Measurements from ENCODE around the gene PLD4.
A peak's percentile ranks its signal among the peaks of the same experiment; 100 is the strongest.

Gene PLD4

DNA sequence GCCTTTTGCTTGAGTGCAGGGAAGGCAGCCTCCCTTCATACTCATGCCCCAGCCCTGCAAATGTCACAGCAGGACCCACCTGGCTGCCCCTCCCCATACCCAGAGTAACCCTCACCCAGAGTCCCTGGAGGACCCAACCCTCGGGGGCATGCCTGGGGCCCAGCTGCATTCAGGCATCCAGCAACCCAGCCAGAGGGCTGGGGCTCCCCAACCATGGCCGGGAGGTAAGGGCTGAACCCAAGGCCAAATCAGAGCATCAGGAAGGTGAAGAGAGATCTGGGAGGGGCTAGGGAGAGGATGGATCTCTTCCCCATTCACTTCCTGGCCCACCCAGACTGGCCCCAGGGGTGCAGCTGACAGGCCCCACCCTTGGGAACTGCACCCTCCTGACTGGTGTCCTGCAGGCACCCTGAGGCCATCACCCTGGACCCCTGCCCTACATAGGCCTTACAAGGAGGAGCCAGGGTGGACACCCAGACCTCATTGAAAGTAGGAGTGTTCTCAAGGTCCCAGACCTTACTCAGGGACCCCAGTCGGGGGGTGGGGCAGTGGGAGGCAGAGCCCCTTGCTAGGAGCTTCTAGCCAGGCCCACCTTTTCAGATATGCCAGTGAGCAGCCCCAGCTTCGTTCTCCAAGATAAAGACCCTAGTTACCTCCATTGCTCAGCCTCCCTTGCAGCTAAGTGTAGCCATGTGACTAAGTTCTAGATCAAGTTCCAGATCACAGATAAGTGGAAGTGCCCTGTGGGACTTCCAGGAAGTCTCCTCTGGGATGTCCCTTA lies 849 bp upstream of the PLD4 start:
- TF ChIP-seq, protein P1, sequence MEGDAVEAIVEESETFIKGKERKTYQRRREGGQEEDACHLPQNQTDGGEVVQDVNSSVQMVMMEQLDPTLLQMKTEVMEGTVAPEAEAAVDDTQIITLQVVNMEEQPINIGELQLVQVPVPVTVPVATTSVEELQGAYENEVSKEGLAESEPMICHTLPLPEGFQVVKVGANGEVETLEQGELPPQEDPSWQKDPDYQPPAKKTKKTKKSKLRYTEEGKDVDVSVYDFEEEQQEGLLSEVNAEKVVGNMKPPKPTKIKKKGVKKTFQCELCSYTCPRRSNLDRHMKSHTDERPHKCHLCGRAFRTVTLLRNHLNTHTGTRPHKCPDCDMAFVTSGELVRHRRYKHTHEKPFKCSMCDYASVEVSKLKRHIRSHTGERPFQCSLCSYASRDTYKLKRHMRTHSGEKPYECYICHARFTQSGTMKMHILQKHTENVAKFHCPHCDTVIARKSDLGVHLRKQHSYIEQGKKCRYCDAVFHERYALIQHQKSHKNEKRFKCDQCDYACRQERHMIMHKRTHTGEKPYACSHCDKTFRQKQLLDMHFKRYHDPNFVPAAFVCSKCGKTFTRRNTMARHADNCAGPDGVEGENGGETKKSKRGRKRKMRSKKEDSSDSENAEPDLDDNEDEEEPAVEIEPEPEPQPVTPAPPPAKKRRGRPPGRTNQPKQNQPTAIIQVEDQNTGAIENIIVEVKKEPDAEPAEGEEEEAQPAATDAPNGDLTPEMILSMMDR (IDR thresholded peaks at IDR 0.05; ENCODE audit: low read depth, low read length): no peak
- no peak for DNase-seq (ENCODE audit: low read depth in 2 of 2)

DNA sequence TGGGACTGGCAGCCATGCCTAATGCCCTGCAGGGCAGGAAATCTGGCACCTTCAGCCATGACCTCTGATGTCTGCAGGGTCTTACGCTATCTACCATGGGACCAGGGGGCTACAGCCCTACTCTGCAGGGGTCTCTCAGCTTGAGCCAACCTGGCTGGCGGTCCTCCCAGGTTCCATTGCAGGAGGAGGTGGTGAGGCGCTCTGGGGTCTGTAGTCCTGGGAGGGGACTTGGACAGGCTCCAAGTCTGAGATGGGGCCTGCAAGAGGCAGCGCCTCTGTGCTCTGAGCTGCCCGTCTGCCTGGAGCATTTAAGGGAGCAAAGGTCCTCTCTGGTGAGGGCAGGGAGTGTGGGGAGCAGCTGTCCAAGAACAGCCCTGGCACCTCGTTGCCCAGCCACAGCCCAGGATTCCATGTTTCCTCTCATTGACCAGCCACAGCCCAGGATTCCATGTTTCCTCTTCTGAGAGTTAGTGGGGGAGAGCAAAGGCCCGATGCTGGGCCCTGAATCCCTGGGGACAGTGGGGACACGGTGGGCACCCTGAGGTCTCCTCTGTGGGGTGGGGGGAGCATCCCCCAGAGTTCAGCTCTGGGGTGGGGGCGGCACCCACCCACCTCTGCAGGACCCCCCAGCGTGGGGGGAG lies 655 bp downstream of the PLD4 start:
- DNase-seq (ENCODE audit: low read depth in 2 of 2): no peak
- no peak overlapping the region for H3K4me3 ChIP-seq (replicated peaks in 1 of 2; ENCODE audit: low read depth in 2 of 2, low read length in 2 of 2)
- TF ChIP-seq, protein P1 (IDR thresholded peaks at IDR 0.05; ENCODE audit: low read depth, low read length): no peak

More for the DNA sequence above, 849 bp upstream of the PLD4 start:
- no peak overlapping the region for H3K4me3 ChIP-seq (replicated peaks in 1 of 2; ENCODE audit: low read depth in 2 of 2, low read length in 2 of 2)

DNA sequence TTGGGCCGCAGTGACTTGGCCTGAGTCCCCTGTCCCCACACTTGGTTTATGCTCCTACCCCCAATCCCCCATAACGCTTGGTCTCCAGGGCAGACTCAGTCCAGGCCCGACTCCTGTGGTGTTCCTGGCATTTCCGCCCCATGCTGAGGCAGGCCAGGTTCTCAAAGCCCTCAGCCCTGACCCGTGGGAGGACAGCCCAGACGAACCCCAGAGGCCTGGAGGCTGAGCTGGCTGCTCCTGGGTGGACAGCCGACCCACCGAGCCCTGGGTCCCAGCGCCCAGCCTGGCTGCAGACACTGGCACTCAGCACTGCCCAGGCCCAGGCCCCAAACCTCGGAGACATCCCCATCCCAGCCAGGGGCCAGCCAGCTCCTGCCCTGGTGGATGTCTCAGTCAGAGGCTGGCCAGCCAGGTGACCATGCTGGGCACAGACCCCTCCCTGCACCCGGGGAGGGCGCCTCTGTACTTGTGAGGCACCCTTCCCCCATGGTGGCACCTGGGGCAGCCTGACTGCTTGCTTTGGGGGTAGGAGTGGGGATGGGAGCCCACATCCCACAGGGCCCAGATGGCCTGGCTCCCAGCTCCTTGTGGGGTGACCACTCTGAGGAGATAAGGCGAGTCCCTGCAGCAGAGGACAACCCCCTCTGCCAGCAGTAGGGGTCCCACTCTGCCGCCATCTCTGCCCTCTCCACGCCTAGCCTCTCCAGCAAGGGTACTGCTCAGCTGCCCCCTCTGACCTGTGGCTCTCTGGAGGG lies 1.4 kb downstream of the PLD4 start:
- TF ChIP-seq, protein P1 (IDR thresholded peaks at IDR 0.05; ENCODE audit: low read depth, low read length): no peak
- DNase-seq (ENCODE audit: low read depth in 2 of 2): peak in 1 of 2 donors; percentile 12
- H3K4me3 ChIP-seq (replicated peaks in 1 of 2; ENCODE audit: low read depth in 2 of 2, low read length in 2 of 2): no peak overlapping the region

DNA sequence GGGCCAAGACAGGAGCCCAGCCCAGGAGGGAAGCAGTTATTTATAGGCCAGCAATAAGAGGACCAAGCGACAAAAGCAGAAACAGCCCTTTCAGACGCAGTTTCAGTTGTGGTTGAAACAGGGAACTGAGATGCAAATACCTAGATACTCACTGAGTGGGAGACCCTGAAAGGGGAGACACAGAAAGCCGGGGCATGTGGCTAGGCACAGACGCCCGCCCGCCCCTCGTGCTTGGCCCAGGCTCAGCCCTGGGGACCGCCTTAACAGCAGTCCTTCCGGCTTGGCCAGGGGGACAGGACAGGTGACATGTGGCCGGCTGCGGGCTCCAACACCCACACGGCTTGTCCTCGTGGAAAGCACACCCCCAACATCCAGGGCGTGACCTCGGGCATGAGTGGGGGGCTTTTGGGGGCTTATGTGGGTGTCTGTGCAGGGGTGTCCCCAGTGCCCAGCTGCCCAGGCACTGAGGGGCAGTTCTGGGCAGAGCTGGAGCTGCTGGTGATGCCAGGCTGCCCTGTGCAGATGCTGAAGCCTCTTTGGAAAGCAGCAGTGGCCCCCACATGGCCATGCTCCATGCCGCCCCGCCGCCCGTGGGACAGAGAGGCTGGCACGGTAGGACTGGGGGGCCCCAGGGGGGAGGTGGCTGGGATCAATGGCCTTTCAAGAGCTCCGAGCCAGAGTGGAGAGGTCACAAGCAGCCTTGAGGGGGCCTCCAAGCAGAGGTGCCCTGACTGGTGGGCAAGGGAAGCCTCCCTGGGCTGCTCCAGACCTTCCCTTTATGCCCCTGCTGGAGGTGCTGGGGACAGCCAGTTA lies 2.1 kb downstream of the PLD4 start:
- TF ChIP-seq, protein P1 (IDR thresholded peaks at IDR 0.05; ENCODE audit: low read depth, low read length): no peak
- DNase-seq (ENCODE audit: low read depth in 2 of 2): no peak
- H3K4me3 ChIP-seq (replicated peaks in 1 of 2; ENCODE audit: low read depth in 2 of 2, low read length in 2 of 2): no peak overlapping the region

DNA sequence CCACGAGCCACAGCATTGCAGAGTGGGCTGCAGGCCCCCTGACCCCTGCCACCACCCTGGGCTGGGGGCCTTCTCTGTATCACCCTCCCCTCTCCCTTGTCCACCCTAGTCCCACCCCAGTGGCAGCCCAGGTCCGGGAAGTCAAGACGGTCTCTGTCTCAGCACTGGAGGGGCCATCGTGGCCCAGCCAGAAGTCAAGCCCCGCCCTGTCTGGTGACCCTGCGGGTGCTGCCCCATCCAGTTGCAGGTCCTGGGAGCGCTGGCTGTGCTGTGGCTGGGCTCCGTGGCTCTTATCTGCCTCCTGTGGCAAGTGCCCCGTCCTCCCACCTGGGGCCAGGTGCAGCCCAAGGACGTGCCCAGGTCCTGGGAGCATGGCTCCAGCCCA lies 2.7 kb downstream of the PLD4 start:
- TF ChIP-seq, protein P1 (IDR thresholded peaks at IDR 0.05; ENCODE audit: low read depth, low read length): no peak
- H3K4me3 ChIP-seq (replicated peaks in 1 of 2; ENCODE audit: low read depth in 2 of 2, low read length in 2 of 2): no peak overlapping the region
- no peak for DNase-seq (ENCODE audit: low read depth in 2 of 2)

DNA sequence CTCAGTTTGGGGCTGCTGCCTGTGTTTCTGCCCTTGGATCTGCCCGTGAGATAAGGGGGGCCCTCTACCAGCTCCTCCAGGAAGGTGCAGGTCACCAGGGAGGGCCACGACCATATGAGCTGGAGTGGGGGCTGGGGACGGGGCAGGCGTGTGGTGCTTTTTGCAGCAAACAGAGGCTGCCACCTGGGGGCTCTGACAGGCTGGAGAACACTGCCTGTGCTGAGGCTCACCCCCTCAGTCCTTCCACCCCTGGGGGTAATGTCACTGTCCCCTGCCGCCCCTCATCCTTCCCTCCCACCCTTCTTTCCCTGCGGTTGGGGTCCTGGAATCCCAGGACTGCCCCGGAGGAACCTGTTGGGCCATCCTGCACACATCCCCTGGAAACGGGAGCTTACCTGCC lies 3.2 kb downstream of the PLD4 start:
- no peak for DNase-seq (ENCODE audit: low read depth in 2 of 2)
- TF ChIP-seq, protein P1 (IDR thresholded peaks at IDR 0.05; ENCODE audit: low read depth, low read length): no peak
- no peak overlapping the region for H3K4me3 ChIP-seq (replicated peaks in 1 of 2; ENCODE audit: low read depth in 2 of 2, low read length in 2 of 2)
